Thoracic aorta (tissue), 2 donors: ENCODE data around the gene KREMEN2. TPM values are rescaled to one million over a fixed set of nuclear protein-coding genes. Genes with fewer than 3 reads are reported as not detected.
"Not testable (repeated sequence)": the region's sequence is repeated elsewhere in the genome, so short reads cannot be mapped to it uniquely, and the experiment has no call there.

Source experiments
- ATAC-seq: fragments of 150-250 bp; one replicate; pipeline ENCODE4 v1.8.0; 2017; ENCODE audit warnings: low read depth; ENCODE audit not compliant: insufficient number of reproducible peaks, low FRiP score
- DNase-seq: peaks from one replicate; pipeline ENCODE4 v3.0.0-alpha.2; 2020; ENCODE audit warnings: low spot score
- H3K27ac ChIP-seq, 2 donors: fragments of 200-600 bp; sonication (generic); 1 replicate in 1 of 2; 2 replicates in 1 of 2; pipeline ENCODE4 v1.5.1; 2016; ENCODE audit warnings: mild to moderate bottlenecking in 2 of 2, moderate library complexity in 2 of 2
- H3K27me3 ChIP-seq: fragments of 200-600 bp; sonication (generic); replicated peaks from 2 replicates; pipeline ENCODE4 v1.6.0; 2016; ENCODE audit warnings: mild to moderate bottlenecking; ENCODE audit not compliant: insufficient read depth
- H3K36me3 ChIP-seq: fragments of 200-600 bp; sonication (generic); one replicate; pipeline ENCODE4 v1.5.1; 2016
- H3K4me1 ChIP-seq, 2 donors: fragments of 200-600 bp; sonication (generic); 1 replicate in 1 of 2; 2 replicates in 1 of 2; pipeline versions ENCODE4 v1.5.1 to v1.6.0; 2016; ENCODE audit warnings: low read depth in 2 of 2, mild to moderate bottlenecking in 1 of 2; ENCODE audit not compliant: control insufficient read depth in 1 of 2
- H3K4me3 ChIP-seq: fragments of 200-600 bp; sonication (generic); 2 replicates; pipeline ENCODE4 v1.5.1; 2016; ENCODE audit warnings: mild to moderate bottlenecking
- H3K9me3 ChIP-seq: fragments of 200-600 bp; sonication (generic); 2 replicates; pipeline ENCODE4 v1.5.1; 2016
- total RNA-seq, 2 donors: library from RNA; depleted of rRNA; stranded (reverse); fragments of >200 nt; gene quantifications; one replicate each; pipeline versions ENCODE4 v1.1.0 to v1.2.3, GENCODE V29; 2016
- TF ChIP-seq, protein P1 (sequence below): fragments of 200-600 bp; sonication (generic); IDR thresholded peaks from one replicate; pipeline ENCODE4 v1.5.1; 2019; ENCODE audit warnings: antibody characterized with exemption

Gene KREMEN2
- total RNA-seq, 2 donors from 2014 or later: not detected

DNA sequence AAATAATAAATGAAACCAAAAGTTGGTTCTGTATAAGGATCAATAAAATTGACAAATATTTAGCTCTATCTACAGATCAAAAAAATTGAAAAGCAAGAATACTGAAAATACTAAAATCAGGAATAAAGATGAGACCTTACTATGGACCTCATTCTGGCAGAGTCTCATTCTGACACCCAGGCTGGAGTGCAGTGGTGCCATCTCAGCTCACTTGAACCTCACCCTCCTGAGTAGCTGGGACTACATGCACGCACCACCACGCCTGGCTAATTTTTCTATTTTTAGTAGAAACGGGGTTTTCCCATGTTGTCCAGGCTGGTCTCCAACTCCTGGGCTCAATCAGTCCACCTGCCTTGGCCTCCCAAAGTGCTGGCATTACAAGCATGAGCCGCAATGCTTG is 22.0 kb upstream of the KREMEN2 start:
- Histone ChIP-seq H3K9me3 (no peaks in the 10 kb centered on the region), H3K4me3 (no peak overlapping the region), H3K27me3 (no peaks in the 10 kb centered on the region), H3K27ac (no peak overlapping the region), H3K4me1 (no peaks in the 10 kb centered on the region), H3K36me3 (peaks cover 67% of the 10 kb centered on the region)
- TF ChIP-seq, protein P1, sequence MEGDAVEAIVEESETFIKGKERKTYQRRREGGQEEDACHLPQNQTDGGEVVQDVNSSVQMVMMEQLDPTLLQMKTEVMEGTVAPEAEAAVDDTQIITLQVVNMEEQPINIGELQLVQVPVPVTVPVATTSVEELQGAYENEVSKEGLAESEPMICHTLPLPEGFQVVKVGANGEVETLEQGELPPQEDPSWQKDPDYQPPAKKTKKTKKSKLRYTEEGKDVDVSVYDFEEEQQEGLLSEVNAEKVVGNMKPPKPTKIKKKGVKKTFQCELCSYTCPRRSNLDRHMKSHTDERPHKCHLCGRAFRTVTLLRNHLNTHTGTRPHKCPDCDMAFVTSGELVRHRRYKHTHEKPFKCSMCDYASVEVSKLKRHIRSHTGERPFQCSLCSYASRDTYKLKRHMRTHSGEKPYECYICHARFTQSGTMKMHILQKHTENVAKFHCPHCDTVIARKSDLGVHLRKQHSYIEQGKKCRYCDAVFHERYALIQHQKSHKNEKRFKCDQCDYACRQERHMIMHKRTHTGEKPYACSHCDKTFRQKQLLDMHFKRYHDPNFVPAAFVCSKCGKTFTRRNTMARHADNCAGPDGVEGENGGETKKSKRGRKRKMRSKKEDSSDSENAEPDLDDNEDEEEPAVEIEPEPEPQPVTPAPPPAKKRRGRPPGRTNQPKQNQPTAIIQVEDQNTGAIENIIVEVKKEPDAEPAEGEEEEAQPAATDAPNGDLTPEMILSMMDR: no peak
- ATAC-seq (no peak), DNase-seq (no peak)

DNA sequence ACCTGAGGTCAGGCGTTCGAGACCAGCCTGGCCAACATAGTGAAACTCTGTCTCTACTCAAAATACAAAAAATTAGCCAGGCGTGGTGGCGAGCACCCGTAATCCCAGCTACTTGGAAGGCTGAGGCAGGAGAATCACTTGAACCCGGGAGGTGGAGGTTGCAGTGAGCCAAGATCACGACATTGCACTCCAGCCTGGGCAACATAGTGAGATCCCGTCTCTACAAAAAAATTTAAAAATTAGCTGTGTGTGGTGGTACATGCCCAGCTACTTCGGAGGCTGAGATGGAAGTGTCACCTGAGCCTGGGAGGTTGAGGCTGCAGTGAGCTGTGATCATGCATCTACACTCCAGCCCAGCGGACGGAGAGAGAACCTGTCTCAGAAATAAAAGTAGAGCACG is 20.4 kb upstream of the KREMEN2 start:
- not testable (repeated sequence) for H3K9me3 ChIP-seq, H3K27me3 ChIP-seq, H3K4me3 ChIP-seq, H3K27ac ChIP-seq, H3K4me1 ChIP-seq, DNase-seq, ATAC-seq
- peaks cover 52% of the 10 kb centered on the region for H3K36me3 ChIP-seq

DNA sequence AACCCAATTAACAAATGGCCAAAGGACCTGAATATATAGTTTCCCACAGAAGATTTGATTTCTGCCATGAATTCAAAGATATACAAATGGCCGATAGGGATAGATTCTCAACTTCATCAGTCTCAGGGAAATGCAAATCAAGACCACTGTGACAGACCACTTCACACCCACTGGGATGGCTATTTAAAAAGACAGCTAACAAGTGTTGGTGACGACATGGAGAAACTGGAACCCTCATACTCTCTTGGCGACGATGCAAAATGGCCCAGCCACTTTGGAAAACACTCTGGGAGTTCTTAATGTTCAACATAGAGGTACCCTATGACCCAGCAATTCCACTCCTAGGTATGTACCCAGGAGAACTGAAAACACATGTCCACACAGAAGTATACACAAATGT is 17.4 kb upstream of the KREMEN2 start:
- TF ChIP-seq, protein P1: no peak
- H3K4me3 ChIP-seq: no peak overlapping the region
- H3K27me3 ChIP-seq: no peaks in the 10 kb centered on the region
- DNase-seq (no peak), ATAC-seq (no peak)
- peaks cover 23% of the 10 kb centered on the region for H3K36me3 ChIP-seq
- no peaks in the 10 kb centered on the region for H3K4me1 ChIP-seq
- no peak overlapping the region for H3K27ac ChIP-seq
- H3K9me3 ChIP-seq: no peaks in the 10 kb centered on the region

DNA sequence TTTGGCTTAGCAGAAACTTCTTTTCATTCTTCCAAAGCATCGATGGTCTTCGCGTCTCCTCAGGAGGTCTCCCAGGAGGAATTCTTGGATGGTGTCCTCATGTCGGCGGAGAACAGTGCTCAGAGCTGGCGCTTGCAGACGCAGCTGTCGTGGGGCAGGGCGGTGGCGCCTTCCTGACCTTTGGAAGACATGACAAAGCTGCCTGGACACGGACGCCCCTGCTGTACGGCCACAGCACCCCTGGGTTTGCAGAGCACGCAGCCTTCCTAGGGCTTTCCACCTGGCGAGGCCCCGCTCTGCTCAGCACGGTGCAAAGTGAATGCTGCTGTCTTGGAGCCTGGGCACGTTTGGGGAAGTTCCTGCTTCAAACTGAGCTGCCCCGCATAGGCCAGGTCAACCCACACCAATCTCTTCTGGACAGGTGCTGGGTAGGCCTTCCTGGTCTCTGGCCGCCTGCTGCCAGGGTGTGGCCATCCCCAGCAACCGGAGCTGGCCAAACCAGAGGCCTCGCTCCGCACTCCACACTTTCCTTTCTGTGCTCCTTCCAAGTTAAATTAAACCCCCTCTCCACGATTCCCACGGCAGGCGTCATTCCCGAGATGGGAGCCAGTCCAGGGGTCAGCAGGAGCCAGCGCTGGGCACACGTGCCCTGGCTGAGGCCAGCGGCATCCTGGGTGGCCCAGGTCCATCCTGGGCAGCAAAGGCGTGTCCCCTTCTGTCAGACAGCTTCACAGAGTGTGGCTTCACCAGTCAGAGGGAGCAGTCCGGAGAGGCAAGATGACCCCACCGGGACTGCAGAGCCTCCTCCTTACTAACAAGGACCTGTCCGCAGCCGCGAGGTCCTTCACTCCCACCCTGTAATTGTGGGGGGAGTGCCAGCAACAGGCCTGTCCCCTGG is 15.0 kb upstream of the KREMEN2 start:
- Histone ChIP-seq H3K27ac (no peak overlapping the region), H3K4me3 (no peak overlapping the region), H3K4me1 (no peaks in the 10 kb centered on the region), H3K9me3 (no peaks in the 10 kb centered on the region), H3K27me3 (no peaks in the 10 kb centered on the region), H3K36me3 (peaks cover 9% of the 10 kb centered on the region)
- TF ChIP-seq, protein P1: no peak
- ATAC-seq: no peak
- no peak for DNase-seq

DNA sequence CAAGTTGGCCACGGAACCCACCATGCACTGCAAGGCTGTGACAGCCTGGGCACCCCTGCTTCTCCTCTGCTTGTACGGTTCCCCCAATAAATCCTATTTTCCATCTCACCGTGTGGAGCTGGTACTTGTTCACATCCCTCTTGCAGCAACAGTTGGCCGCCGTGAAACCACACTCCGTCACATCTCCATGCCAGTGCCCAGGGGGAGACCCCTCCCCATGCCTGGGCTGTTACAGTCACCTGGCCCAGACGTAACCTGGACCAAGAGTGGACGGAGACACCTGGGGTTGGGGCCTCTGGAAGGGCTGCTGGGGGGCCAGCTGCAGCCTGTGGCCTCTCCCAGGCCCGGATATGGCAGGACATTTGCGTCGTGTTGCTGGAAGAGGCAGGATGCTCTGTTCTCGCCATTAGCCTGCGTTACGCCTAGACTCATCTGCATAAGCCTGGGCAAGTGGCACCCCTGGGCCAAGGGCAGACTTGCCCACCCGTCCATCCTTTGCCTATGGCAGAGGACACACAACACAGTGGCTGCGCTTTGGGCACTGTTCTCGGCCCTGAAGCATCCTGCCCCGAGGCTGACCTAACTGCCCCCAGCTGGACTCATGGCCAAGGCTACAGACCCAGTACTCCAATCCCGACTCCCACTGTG is 14.2 kb upstream of the KREMEN2 start:
- Histone ChIP-seq H3K27ac (no peak overlapping the region), H3K4me1 (no peaks in the 10 kb centered on the region), H3K4me3 (no peak overlapping the region), H3K27me3 (no peaks in the 10 kb centered on the region), H3K9me3 (no peaks in the 10 kb centered on the region), H3K36me3 (peaks cover 8% of the 10 kb centered on the region)
- ATAC-seq (no peak), DNase-seq (no peak)
- TF ChIP-seq, protein P1: no peak
